ELF-1 (cell line): ENCODE measurements around the gene ZNF618.

Source experiments
- DNase-seq: peaks from one replicate; pipeline ENCODE4 v3.0.0-alpha.2; 2016; ENCODE audit warnings: low read depth, low spot score

Gene ZNF618

DNA sequence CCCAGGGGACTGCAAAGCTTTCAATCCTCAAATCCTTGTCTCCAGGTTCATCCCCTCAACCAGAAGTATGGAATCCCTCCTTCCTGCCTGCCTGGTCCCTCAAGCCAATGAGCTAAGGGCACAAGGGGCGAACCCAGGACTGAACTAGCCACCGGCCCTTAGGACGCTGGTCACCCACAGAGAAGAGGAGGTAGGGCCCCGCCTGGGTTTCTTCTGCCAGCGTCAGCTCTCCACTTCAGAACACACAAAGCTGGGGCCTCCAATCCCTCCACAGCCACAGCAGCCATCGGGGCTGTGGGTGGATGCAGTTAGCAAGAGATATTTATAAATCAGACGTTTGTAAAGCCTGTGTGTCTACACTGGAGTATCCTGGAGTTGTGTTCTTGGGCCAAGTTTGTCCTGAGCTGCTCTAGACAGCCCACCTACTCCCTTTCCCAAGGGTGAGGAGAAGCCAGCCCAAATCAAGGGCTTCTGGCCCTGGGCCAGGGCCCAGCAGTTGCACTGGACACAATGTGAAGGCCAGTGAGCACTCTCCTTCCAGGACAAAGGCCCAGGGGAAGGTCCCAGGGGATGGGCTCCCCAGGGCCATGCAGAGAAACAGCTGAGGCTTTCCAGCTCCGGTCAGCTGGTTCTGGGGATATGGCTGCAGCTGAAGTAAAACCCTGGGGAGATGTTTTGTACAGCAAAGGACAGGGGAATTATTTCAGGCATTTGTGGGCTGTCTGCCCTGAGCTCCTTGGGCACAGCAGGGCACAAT, 183.1 kb downstream of the ZNF618 start:
- no peak for DNase-seq

DNA sequence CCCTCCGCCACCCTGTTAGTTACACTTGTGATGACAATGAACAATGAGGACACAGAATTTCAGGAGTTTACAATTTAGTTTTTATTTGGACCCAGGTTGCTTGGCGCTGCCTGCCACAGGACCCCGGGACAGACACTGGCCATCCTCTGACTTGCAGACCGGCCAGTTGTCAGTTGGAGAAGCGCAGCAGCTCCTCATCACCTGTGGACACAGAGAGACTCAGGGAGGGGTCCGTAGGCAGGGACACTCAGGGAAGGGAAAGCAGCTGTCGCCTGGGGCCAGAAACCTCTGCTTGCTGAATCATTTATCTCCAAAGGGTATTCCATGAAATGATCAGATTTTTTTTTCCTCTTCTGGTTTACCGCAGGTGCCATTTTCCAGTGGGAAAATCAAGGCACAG, 184.0 kb downstream of the ZNF618 start:
- DNase-seq: no peak

DNA sequence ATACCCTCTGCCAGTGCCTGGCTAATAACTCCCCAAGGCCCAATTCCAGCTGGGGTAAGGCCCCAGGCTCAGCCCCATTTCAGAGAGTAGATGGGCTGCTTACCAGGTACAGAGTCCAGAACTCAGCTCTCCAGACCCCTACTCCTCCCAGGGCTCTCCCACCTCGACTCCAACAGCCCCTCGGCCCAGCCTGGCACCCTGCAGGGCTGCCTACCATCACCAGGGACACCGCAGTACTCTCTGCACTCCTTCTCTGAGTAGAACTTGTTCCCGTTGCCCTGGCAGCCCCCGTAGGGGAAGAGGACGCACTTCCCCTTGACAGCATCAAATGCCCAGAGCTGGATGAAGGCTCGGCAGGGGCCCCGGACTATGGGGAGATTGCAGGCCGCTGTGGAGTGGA, 184.6 kb downstream of the ZNF618 start:
- no peak for DNase-seq

DNA sequence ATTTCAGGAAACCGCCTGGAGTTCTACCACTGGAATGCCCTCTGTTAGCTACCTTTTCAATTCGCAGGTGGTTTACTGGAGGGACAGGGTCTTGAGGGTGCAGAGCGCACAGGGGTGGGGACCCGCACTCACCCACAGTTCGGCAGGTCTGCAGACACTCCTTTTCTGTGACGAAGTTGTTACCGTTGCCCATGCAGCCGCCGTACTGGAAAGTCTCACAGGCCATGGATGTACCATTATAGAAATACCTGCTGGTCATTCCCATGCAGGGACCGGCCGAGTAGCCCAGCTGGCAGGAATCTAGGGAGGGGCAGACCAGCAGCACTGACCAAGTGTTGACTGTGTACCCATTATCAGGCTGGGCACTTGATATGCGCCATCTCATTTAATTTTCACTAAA, 185.2 kb downstream of the ZNF618 start:
- no peak for DNase-seq

DNA sequence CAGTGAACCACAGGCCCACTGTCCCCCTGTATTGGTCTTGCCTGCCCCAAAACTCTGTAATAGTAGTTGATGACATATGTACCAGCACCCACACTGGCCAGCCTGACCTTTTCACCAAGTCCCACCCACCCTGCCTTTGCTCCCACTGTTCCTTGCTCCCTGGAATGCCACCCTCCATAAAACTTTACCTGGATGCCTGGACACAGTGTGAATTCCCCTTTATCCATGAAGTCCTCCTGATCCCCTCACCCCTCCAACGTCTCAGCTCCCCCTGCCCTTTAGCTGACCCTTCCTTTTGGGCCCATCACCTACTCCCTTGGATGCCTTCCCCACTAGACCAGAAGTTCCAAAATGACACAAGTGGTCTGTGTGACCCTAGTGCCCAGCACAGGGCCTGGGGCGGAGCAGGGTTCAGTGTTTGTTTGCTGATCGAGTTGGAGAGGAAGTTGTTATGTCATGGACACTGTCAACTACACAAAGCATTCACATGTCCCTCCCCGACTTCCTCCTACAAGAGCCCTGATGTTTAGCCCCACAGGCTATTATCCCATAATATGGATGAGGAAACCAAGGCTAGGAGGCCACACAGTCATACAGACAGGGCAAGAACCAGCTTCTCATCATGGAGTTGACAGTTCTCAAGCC, 185.8 kb downstream of the ZNF618 start:
- DNase-seq: no peak

DNA sequence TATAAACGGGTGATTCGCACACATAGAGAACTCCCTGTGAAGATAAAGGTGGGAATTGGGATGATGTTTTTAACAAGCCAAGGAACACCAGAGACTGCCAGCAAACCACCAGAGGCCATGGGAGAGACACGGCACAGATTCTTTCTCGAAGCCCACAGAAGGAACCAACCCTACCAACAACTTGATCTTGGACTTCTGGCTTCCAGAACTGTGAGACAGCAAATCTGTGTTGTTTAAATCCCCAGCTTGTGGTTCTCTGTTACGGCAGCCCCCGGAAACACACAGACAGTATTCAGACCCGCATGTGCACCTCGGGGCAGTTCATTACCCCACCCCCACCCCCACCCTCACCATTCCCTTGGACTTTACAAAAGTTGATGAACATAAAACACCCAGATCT, 189.2 kb downstream of the ZNF618 start:
- no peak for DNase-seq

DNA sequence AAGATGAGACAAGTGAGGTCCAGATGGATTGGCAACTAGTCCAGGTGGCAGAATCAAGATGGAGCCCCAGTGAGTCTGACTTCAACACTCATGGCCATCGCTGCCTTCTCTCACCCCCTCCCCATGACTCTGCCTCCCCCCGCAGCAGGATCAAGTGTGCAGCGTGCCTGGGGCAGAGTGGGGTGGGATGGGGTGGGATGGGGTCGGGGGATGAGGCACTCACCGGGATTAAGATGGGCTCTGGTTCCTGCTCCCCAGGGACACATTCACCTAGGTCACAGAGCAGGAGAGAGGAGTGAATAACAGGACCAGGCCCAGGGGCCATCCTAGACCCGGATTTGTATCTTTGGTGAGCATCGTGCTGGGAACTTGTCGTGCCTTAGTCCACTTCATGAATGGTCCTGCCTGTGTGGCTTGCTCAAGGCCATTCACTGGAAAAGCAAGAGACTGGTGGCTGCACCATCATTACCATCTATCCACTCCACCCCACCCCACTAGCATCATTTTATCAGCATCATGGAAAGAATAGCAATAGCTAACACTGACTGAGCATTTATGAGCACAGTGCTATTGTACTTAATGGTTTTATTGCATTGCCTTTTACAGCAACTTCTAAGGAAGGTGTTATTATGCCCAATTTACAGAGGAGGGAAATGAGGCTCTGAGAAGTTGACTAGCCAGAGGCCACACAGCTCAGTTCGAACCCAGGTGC, 193.5 kb downstream of the ZNF618 start:
- DNase-seq: peak; percentile 16

DNA sequence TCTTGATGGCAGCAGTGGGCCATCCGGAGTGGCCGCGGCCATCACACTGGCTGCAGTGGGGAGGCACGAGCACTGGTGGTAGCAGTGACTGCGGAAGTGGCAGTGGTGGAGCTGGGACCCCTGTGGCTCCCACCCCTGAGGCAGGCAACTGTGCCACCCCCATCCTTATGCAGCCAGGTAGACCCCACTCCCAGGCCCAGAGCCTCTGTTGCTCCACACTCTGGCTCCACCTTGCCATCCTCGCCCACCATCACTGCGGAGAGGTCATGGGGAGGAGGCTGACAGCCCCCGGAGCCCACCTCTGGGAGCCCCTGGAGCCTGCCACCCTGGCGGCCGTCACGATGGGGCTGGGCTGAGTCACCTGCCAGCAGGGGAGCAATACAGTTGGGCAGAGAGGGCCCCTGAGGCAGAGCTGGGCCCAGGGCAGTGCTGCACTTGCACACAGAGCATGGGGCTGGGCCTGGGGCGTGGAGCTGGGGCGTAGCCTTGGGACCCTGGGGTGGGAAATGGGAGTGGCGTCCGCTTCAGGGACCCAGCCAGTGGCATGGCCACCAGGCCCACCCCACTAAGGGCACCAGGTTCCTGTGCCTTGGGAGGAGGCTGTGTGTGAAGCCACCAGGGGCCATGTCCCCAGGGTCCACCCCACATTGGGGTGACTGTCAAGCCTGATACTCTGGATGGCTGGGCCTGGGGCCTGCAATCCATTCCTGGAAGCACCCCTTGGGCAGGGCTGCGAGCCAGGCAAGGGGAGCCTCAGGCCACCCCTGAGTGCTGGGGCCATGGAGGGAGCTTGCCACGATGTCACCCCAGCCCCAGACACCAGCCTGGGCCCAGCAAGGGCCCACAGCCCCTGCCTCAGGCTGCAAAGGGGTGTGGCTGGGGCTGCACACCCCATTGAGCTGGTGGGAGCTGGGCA, 194.3 kb downstream of the ZNF618 start:
- no peak for DNase-seq

DNA sequence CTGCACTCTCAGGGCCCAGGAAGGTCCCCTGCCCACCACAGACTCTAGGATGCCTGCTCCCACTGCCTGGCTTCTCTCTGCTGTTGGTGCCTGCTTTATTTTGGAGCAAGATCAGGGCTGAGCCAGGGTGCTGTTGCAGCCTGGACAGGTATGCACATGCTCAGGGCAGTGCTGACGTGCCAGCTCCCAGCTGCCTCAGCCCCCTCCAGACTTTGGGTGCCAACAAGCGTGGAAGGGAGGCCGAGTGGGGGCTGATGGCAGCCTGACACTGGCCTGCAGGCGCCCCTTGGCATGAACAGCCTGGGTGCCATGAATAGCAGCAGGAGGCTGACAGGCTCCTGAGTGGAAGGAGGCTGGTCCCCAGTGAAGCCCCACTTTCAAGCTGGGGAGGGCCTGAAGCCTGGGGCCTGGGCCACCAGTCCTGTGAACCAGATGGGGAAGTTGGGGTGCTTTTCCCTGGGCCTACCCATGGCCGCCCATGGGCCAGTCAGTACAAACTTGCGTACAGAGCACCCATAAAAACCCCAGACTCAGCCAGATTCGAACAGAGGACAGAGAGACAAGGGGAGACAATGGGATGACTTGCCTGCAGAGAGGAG, 195.2 kb downstream of the ZNF618 start:
- DNase-seq: no peak

DNA sequence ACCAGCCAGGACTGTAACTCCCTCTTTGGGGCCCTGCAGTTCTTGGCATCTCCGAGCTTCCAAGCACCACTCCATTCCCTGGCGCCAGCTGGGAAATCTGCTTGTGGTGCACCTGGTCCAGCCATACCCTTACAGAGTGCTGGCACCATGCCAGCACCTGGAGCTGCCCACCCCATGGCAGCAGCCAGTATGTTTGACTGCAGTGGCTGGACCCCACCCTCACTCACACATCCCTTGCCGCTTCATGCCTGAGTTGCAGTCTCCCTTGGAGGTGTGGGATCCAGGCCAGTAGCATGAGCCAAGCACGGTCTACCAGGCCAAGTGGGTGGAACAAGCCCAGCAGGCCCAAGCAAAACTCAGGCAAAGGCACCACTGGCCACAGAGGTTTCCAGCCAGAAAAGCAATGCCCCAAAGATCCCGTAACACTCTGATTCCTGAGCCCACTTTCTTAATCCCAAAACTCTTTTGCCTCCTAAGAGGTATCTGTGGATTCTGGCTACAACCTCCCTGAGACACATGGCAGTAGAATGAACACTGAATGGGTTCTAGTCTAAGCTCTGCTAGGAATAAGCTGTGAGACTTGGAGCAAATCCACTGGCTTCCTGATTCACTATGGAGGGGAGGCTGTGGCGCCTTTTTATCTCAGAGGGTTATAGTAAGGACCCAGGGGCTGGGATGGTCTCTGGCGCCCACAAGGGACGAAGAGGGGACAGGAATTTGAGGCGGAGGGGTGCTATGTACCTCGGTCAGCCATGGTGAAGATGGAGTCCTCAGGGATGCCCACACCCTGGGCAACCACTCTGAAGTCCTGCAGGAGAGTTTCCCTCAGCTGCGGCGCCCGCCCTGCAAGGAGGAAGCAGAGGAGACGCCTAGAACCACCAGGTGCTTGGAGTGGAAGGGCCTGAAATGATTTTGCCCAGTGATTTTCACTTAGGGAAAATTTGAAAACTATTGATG, 196.4 kb downstream of the ZNF618 start:
- DNase-seq: no peak

DNA sequence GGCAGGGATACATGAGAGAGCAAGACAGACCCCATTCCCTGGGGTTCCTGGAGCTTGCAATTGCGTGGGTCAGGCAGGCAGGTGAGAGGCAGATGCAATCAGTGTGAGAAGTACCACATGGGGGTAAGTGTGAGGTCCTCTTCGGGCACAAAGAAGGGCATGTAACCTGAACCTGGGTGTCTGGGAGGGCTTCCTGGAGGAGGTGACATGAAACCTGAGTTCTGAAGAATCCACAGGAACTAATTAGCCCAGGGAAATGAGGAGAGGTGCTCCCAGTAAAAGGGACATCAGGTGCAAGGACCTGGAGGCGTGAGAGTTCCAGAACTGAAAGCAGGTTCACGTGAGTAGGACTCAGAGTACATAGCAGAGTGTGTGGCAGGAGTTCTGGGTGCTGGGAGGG, 199.5 kb downstream of the ZNF618 start:
- no peak for DNase-seq

DNA sequence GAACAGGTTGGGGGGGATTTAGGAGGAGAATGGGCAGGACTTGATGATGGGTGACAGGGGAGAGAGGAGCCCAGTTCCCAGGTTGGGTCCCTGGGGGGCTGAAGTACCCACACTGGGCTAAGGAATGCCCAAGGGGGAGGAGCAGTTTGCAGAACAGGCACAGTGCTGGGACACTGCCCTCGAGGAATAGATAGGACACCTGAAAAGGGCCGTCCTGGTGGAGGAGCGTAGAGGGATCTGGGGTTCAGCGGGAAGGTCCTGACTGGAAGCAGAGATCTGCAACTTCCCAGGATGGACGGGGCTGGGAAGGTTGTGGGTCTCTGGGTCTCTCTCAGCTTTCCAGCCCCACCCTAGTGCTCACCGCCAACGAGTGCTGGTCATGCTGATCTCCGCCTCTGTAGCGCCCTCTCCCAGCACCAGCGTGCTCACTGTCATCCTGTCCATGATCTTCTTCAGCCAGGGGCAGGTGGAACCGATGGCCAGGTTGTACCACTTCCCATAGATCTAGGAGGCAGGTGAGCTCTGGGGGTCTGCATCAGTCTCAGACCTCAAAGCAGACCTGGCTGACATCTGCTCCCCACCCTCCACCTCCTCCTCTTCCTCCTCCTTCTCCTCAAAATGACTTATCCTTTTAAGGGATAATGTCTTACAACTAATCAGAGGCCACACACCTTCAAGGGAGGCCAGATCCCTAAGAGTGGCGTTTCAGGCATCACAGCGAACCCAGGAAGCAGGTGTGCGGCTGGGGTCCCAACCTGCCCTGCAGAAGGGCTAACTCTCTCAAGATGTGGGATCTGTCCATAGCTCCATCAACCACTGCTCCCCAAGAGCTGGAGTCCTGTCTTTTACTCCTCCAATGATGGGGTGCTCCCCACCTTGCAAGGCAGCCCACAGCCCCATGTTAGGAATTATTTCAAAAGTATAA, 200.4 kb downstream of the ZNF618 start:
- no peak for DNase-seq

DNA sequence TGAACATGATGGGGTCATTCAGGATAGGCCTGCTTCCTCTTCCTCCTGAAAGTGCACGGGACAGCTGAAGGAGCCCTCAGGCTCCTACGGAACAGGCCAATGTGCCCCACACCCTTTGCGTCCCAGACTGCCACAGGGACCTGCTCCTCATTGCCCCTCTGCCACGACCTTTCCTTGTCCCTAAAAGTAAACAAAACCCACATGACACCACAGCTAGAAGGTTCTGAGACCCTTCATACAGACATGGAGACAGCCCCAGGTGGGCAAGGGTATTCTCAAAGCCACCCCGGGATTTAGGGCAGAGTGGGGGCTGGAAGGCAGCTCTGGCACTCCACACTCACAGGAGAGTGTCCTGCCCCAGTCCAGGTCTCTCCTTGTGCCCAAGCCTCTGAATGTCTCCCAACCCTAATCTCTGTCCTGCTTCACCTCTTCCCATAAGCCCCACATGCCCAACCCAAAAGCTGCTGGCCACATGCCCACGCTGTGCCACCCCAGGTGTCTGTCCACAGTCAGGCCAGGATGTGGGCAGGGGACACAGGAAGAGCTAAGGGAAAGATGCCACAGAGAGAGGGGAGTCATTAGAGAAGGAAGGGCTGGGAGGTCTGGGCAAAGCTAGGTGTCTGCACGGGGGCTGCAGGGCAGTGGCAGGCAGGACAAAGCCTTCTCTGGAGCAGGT, 201.2 kb downstream of the ZNF618 start:
- no peak for DNase-seq

DNA sequence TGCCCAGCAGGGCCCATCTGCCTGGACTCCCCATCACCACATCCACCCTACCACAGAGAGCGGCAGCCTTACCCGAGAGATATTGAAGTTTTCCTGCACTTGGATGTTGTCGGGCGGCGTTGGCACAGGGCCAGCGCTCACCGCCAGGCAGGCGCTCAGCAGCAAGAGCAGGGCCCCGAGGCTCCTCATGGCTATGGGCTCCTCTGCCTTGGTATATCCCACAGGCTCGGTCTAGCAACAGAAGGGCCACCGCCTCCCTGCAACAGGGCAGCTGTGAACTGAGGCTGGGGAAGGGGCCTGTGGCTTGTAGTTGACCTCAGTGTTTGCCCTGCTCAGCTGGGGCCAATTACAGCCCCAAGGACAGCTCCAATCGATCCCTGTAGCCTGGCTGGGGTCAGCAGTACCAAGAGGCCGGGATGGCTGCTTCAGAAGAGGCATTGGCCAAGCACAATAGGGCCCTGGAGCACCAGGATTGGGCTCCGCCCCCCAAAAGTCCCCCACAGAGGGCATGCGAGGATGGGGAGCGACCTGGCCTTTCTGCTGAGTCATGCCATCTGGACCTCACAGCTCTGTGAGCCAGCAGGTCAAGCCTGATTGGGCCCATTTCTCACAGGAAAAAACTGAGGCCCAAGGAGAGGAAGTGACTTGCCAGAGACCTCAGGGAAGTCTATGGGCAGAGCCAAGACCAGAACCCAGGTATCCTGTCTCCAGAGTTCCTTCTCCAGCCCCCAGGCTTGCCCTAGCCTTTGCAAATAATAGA, 202.1 kb downstream of the ZNF618 start, which contains the start of gene AMBP:
Gene AMBP (minus strand): TSS at position 280 of the 760 bp plus-strand sequence. CDS start 91 bp downstream, at position 189.
- no peak for DNase-seq

DNA sequence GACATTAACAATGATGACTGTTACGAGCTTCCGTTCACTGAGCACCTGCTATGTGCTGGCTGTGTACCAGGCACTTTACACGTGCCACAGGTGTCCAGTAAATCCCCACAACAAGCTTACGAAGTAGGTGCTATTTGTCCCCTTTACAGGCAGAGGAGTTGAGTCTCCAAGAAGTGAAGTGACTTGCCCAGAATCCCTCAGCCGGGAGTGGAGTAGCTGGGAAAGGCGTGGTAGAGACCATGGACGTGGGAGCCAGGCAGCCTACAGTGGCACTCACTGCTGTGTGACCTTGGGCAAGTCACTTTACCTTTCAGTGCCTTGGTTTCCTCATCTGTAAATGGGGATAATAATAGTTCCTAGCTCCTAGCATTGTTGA, 202.7 kb downstream of the ZNF618 start:
- DNase-seq: no peak

DNA sequence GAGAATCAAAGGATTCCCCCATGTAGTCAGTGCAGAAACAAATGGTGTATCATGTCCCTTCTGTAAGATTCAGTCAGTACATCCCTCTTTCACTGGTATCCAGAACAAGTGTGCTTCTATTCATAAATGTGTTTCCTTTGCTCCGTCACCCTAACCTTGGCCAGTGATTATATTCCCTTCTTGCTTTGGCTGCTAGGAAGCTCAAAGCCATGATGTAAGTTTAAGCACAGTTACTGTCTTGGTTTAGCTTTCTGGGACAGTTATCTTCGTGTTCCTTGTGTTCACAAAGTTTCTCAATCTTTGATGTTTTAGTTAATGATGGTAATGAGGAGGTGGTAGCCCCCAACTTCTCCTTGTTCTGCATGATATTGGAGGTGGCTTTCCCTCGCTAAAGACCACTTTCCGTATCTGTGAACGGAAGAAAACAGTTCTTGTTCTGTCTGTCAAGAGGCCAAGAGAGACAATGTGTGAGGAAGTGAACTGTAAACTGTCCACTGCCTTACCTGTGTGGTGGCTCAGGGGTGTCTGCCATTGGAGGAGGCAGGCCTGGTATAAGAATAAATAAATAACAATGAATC, 204.2 kb downstream of the ZNF618 start:
- DNase-seq: no peak

DNA sequence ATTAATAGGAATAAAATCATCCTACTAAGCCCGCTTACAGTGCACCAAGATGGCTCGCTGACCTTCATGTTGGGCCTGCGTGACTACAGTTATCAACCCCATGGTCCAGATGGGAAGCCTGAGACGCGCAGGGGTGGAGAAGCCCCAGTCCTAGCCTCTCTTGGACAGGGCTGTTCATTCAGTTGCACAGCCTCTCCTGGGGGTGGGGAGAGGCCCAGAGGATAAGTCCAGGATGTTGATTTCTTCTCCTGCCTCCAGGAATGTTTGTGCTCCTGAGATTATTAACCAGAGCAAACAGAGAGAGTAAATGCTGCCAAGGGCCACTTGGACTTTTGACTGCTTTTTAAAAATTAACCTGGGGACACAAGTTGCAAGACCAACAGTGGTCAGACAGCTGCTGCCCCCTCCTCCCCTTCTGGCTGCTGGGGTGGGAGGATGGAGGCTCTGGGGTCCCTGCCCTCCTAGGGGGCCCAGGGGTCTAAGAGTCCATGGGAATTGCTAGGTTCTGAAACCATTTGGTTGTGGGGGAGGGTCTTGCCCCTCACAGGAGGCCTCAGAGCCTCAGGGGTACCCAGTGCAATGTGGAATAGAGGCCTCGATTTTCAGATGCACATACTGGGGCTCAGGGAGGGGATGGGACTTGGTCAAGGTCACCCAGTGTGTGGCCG, 204.8 kb downstream of the ZNF618 start:
- DNase-seq: no peak
